Glutamatergic neuron (in vitro differentiated cells): Measurements from ENCODE around the gene RNU5D-1. TPM values are rescaled to one million over a fixed set of nuclear protein-coding genes. Genes with fewer than 3 reads are reported as not detected.
A peak's percentile ranks its signal among the peaks of the same experiment; 100 is the strongest.

ENCODE experiments used
- DNase-seq: peaks from one replicate; pipeline ENCODE4 v3.0.0; 2022
- H3K27ac Mint-ChIP-seq: one replicate; pipeline ENCODE4 v1.8.0; 2020; ENCODE audit warnings: mild to moderate bottlenecking, mixed read lengths, inconsistent platforms; ENCODE audit not compliant: unreplicated experiment
- H3K27me3 Mint-ChIP-seq: one replicate; pipeline ENCODE4 v1.8.0; 2020; ENCODE audit warnings: mild to moderate bottlenecking, moderate library complexity, mixed read lengths, inconsistent platforms; ENCODE audit not compliant: unreplicated experiment
- H3K36me3 Mint-ChIP-seq: one replicate; pipeline ENCODE4 v1.8.0; 2020; ENCODE audit warnings: mild to moderate bottlenecking, mixed read lengths, inconsistent platforms; ENCODE audit not compliant: unreplicated experiment
- H3K4me1 Mint-ChIP-seq: one replicate; pipeline ENCODE4 v1.8.0; 2020; ENCODE audit warnings: mild to moderate bottlenecking, low read depth, mixed read lengths, inconsistent platforms; ENCODE audit not compliant: unreplicated experiment
- H3K4me3 Mint-ChIP-seq: one replicate; pipeline ENCODE4 v1.8.0; 2020; ENCODE audit warnings: mild to moderate bottlenecking, mixed read lengths, inconsistent platforms; ENCODE audit not compliant: unreplicated experiment
- H3K9me3 Mint-ChIP-seq: one replicate; pipeline ENCODE4 v1.8.0; 2020; ENCODE audit warnings: mild to moderate bottlenecking, moderate library complexity, mixed read lengths, inconsistent platforms; ENCODE audit not compliant: unreplicated experiment
- total RNA-seq: library from RNA; stranded (reverse); fragmentation: NEBNext Ultra II Directional; extraction: Animal tissue kit (Norgen Biotek cat#: 25700); gene quantifications from one replicate; pipeline ENCODE4 v1.2.1, GENCODE V29; 2021; ENCODE audit not compliant: unreplicated experiment
- TF ChIP-seq, protein P1 (sequence below): fragments of 200-600 bp; sonication (generic); IDR thresholded peaks from one replicate; pipeline ENCODE4 v1.5.0; 2021; ENCODE audit not compliant: partially characterized antibody, unreplicated experiment

RNU5D-1 gene
- total RNA-seq, 1 donor from 2014 or later, result not detected

DNA sequence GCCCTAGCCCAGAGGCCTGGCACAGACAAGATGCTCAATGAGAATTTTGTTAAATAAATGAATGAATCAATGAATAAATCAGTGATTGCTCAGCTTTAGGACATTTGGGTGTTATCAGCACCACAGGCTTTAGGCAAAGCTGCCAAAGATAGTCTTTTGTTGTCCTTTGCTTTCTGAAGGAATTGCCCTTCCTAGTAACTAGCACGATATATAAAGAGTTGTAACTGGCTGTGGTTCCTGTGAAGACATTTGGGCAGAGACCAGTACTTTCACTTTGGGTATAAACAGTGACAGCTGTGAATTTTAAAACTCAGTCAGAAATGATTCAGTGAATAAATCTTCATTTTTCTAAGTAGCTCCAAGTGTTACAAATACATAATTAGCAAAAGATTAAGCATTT, 13.3 kb downstream of the RNU5D-1 start:
- Mint-ChIP-seq H3K4me1 (no peaks in the 10 kb centered on the region), H3K4me3 (no peak overlapping the region), H3K27ac (no peak overlapping the region), H3K9me3 (no peaks in the 10 kb centered on the region), H3K27me3 (no peaks in the 10 kb centered on the region), H3K36me3 (no peaks in the 10 kb centered on the region)
- no peak for DNase-seq
- TF ChIP-seq, protein P1, sequence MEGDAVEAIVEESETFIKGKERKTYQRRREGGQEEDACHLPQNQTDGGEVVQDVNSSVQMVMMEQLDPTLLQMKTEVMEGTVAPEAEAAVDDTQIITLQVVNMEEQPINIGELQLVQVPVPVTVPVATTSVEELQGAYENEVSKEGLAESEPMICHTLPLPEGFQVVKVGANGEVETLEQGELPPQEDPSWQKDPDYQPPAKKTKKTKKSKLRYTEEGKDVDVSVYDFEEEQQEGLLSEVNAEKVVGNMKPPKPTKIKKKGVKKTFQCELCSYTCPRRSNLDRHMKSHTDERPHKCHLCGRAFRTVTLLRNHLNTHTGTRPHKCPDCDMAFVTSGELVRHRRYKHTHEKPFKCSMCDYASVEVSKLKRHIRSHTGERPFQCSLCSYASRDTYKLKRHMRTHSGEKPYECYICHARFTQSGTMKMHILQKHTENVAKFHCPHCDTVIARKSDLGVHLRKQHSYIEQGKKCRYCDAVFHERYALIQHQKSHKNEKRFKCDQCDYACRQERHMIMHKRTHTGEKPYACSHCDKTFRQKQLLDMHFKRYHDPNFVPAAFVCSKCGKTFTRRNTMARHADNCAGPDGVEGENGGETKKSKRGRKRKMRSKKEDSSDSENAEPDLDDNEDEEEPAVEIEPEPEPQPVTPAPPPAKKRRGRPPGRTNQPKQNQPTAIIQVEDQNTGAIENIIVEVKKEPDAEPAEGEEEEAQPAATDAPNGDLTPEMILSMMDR, result no peak

DNA sequence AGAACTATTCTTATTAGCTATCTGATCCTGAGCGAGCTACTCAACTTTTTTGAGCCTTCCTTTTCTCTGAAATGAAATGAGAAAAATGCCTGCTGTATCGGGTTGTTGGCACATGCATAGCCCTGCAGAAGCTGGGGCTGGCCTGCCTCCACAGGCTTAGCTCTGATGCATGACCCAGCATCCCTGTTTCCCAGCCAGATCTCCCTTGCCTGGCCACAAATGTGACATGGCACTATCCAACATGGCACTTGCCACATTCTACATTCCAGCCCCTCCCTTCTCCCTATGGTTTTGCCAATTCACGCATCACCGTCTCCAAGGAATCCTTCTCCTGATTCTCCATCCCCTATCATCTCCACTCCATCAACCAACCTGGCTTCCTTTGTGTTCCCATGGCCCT, 13.8 kb downstream of the RNU5D-1 start:
- Mint-ChIP-seq H3K36me3 (no peaks in the 10 kb centered on the region), H3K4me3 (no peak overlapping the region), H3K27me3 (no peaks in the 10 kb centered on the region), H3K4me1 (no peaks in the 10 kb centered on the region), H3K9me3 (no peaks in the 10 kb centered on the region), H3K27ac (no peak overlapping the region)
- TF ChIP-seq, protein P1, result no peak
- DNase-seq, result no peak

DNA sequence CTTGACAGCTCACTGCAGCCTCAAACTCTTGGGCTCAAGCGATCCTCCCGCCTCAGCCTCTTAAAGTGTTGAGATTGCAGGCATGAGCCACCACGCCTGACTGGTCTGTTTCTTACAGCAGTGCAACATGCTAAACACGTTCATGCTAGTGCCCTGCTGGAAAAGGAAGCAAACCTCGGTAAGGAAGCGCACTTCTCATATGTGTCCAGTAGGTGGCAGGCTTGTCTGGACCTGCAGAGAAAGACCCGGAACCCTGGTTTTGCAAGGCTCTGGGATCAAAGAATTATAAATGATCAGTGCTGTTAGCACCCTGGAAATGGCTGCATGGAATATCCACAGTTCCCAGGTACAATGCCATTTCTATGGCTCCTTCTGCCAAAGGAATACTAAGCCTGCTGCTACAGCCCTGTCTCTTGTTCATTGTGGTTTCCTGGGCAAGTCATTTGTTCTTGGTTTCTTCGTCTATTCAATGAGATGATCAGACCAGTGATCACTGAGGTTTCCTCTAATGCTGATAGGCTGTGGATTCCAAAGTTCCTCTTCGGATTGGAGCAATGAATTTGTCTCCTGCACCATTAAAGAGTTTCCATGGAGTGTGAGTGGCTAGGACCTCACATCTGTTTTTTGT, 15.9 kb downstream of the RNU5D-1 start:
- peak; percentile 65 for DNase-seq
- TF ChIP-seq, protein P1, result peak; percentile 97
- Mint-ChIP-seq H3K4me1 (no peaks in the 10 kb centered on the region), H3K4me3 (no peak overlapping the region), H3K27ac (no peak overlapping the region), H3K36me3 (no peaks in the 10 kb centered on the region), H3K9me3 (no peaks in the 10 kb centered on the region), H3K27me3 (peaks cover 4% of the 10 kb centered on the region)

DNA sequence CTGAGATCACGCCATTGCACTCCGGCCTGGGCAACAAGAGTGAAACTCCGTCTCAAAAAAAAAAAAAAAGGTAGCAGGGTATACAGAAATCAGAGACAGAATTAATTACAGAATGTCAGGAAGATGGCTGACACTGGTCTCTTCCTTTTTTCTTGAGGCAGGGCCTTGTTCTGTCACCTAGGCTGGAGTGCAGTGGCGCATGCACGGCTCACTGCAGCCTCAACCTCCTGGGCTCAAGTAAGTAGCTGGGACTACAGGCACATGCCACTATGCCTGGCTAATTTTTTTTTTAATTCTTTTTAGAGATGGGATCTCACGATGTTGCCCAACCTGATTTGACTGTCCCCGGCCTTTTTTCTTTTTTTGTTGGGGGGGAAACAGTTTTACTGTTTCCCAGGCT, 16.4 kb downstream of the RNU5D-1 start:
- H3K4me1 Mint-ChIP-seq, result no peaks in the 10 kb centered on the region
- no peaks in the 10 kb centered on the region for H3K36me3 Mint-ChIP-seq
- peaks cover 4% of the 10 kb centered on the region for H3K27me3 Mint-ChIP-seq
- H3K9me3 Mint-ChIP-seq, result no peaks in the 10 kb centered on the region
- no peak for DNase-seq
- TF ChIP-seq, protein P1, result no peak
- no peak overlapping the region for H3K27ac Mint-ChIP-seq
- H3K4me3 Mint-ChIP-seq, result no peak overlapping the region

DNA sequence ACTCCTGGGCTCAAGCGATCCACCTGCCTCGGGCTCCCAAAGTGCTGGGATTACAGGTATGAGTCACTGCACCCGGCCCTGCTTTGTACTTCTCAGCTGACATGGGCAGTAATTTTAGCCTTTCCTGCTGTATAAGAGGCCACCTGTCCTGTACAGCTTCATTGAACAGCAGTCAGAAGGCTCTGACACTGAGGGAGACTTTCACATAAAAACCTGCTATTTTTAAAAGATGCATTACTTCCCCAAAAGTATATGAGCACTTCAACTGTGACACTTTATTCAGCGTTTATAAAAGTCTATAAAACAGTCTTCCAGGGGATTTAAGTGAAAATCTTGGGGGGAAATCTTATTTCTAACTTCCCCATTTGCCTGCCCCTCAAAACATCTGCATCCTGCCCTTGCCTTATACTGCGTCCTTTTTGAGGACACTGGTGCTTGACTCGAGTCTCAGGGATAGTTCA, 17.6 kb downstream of the RNU5D-1 start:
- TF ChIP-seq, protein P1, result no peak
- H3K9me3 Mint-ChIP-seq, result peaks cover 3% of the 10 kb centered on the region
- H3K27ac Mint-ChIP-seq, result no peak overlapping the region
- H3K27me3 Mint-ChIP-seq, result peaks cover 4% of the 10 kb centered on the region
- DNase-seq, result no peak
- no peak overlapping the region for H3K4me3 Mint-ChIP-seq
- peaks cover 7% of the 10 kb centered on the region for H3K36me3 Mint-ChIP-seq
- no peaks in the 10 kb centered on the region for H3K4me1 Mint-ChIP-seq
